ENCODE results near the gene EVA1C. TPM values are rescaled to one million over a fixed set of nuclear protein-coding genes. Genes with fewer than 3 reads are reported as not detected.

EVA1C gene
- total and polyA plus RNA-seq, 9 of the 15 experiments (the other 6 are each of a cell fraction or from before 2014, with no cell fraction given) = 0.22 TPM; not detected in 8

DNA sequence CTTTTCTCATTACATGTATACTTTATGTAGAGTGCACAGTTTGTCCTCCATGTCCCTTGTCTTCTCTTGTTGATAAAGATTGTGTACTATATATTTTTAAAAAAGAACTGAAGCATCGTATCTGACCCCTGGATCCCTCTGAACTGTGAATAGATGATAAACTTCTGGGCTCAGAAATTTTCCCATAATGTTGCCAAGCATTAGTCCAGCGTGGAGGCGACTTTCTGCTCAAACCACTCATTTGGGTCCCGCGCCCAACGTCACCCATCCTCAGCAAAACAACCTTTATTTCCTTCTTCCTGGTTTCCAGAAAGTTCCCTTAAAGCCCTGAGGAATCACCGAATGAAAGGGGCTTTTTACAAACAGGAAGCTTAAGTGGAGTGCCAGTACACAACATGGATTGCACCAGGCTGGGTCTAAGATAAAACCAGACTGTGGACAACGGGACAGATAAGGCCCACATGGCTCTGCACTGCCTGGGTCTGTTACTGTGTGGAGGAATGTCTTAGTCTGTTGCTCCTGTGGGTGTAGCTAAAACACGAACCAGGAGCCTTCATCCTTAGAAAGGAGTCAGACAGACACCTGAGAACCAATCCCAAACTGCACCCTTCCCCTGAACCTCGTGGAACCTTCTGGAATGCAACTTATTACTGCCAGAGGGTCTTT is 15.6 kb downstream of the EVA1C start (continued):
- TF ChIP-seq ZBTB11 (CRISPR knock-in tag; IDR thresholded peaks at IDR 0.05) = no peak
- TF ChIP-seq ESRRB (CRISPR knock-in tag; IDR thresholded peaks at IDR 0.05; ENCODE audit: borderline replicate concordance) = no peak
- TF ChIP-seq, protein P1, sequence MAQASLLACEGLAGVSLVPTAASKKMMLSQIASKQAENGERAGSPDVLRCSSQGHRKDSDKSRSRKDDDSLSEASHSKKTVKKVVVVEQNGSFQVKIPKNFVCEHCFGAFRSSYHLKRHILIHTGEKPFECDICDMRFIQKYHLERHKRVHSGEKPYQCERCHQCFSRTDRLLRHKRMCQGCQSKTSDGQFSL (CRISPR knock-in tag; IDR thresholded peaks at IDR 0.05) = no peak
- TF ChIP-seq, protein P1 (tag; IDR thresholded peaks at IDR 0.05) = no peak
- TF ChIP-seq MYC (IDR thresholded peaks at IDR 0.05; ENCODE audit: low read depth, low read length) = peak; percentile 64
- no peak for TF ChIP-seq MYC (CRISPR knock-in tag; IDR thresholded peaks at IDR 0.05; ENCODE audit: borderline replicate concordance, low read depth)
- no peak for TF ChIP-seq HMBOX1 (IDR thresholded peaks at IDR 0.05)
- no peak for TF ChIP-seq MITF (IDR thresholded peaks at IDR 0.05)
- TF ChIP-seq THAP12 (CRISPR knock-in tag; IDR thresholded peaks at IDR 0.05) = no peak
- TF ChIP-seq SREBF1 (IDR thresholded peaks at IDR 0.05; ENCODE audit: borderline replicate concordance, low read depth, low read length) = no peak
- TF ChIP-seq KAT8 (IDR thresholded peaks at IDR 0.05; ENCODE audit: low read depth) = no peak
- 0 out of 2 replicates have a peak, but pooled peaks have one; percentile 24 for TF ChIP-seq ELF1 (tag; IDR thresholded peaks at IDR 0.05)
- TF ChIP-seq ATF4 (CRISPR knock-in tag; IDR thresholded peaks at IDR 0.05) = no peak
- no peak for TF ChIP-seq RNF2 (IDR thresholded peaks at IDR 0.05)
- no peak for TF ChIP-seq ZBTB8A (IDR thresholded peaks at IDR 0.05; ENCODE audit: partially characterized antibody)
